HEK293 (cell line): ENCODE measurements around the gene TPP2.

Experiments
- CTCF ChIA-PET: fragments of 350-600 bp; formaldehyde crosslinking; extraction: SDS; loops from one replicate; lab custom pipeline; 2021; ENCODE audit warnings: antibody characterized with exemption; lab: Yijun Ruan, JAX
- POLR2A ChIA-PET: fragments of 300-600 bp; formaldehyde crosslinking; extraction: SDS; loops from one replicate; lab custom pipeline; 2020; ENCODE audit warnings: antibody characterized with exemption, inconsistent platforms; lab: Yijun Ruan, JAX
- H3K27ac ChIP-seq: fragments of 200-500 bp; sonication (Bioruptor generic); 2 replicates; pipeline ENCODE4 v1.5.1; 2014; ENCODE audit warnings: low read depth, low read length, control low read depth, inconsistent platforms; ENCODE audit errors: extremely low read depth
- H3K36me3 ChIP-seq, 2 experiments: fragments of 200-500 bp in 1 of 2; sonication (Bioruptor generic) in 1 of 2; 1 replicate in 1 of 2; 2 replicates in 1 of 2; pipeline ENCODE4 v1.5.1; 2014 to 2017; ENCODE audit warnings: inconsistent platforms in 2 of 2, low read length in 2 of 2; ENCODE audit not compliant: control insufficient read depth in 2 of 2, insufficient read depth in 1 of 2
- H3K4me1 ChIP-seq: fragments of 200-500 bp; sonication (Bioruptor generic); 2 replicates; pipeline ENCODE4 v1.5.1; 2014; ENCODE audit warnings: mild to moderate bottlenecking, low read length, inconsistent platforms; ENCODE audit not compliant: control insufficient read depth, insufficient read depth
- H3K4me3 ChIP-seq: 2 replicates; pipeline ENCODE4 v1.5.1; 2011; ENCODE audit warnings: low read depth, mild to moderate bottlenecking, control low read depth, low read length, moderate library complexity
- H3K9me3 ChIP-seq: fragments of 200-500 bp; sonication (Bioruptor generic); 2 replicates; pipeline ENCODE4 v1.5.1; 2014; ENCODE audit warnings: low read depth, low read length, inconsistent platforms; ENCODE audit not compliant: control insufficient read depth, insufficient read depth
- BCL6B ChIP-seq: fragments of 450-650 bp; formaldehyde crosslinking; IDR thresholded peaks from 2 replicates; pipeline ENCODE4 v1.5.1; 2017; ENCODE audit warnings: missing biosample characterization, missing genetic modification characterization
- KLF1 ChIP-seq: fragments of 450-650 bp; formaldehyde crosslinking; IDR thresholded peaks from 2 replicates; pipeline ENCODE4 v1.5.1; 2016; ENCODE audit warnings: missing biosample characterization, missing genetic modification characterization
- MZF1 ChIP-seq: fragments of 450-650 bp; formaldehyde crosslinking; IDR thresholded peaks from 2 replicates; pipeline ENCODE4 v1.5.1; 2017; ENCODE audit warnings: missing biosample characterization, missing genetic modification characterization, borderline replicate concordance
- OSR2 ChIP-seq: fragments of 450-650 bp; formaldehyde crosslinking; IDR thresholded peaks from 2 replicates; pipeline ENCODE4 v1.5.1; 2016; ENCODE audit warnings: missing biosample characterization, missing genetic modification characterization
- PBX3 ChIP-seq: sonication (generic); formaldehyde crosslinking; IDR thresholded peaks from 2 replicates; pipeline ENCODE4 v1.8.1; 2022; ENCODE audit warnings: mild to moderate bottlenecking, moderate library complexity, missing genetic modification reagents
- PRDM1 ChIP-seq: fragments of 450-650 bp; formaldehyde crosslinking; IDR thresholded peaks from 2 replicates; pipeline ENCODE4; 2016; ENCODE audit warnings: missing biosample characterization, missing genetic modification characterization
- SALL2 ChIP-seq: fragments of 450-650 bp; formaldehyde crosslinking; IDR thresholded peaks from 2 replicates; pipeline ENCODE4 v1.5.0; 2017; ENCODE audit warnings: missing biosample characterization, mild to moderate bottlenecking, missing genetic modification characterization, borderline replicate concordance
- SP3 ChIP-seq: fragments of 450-650 bp; formaldehyde crosslinking; IDR thresholded peaks from 2 replicates; pipeline ENCODE4 v1.5.1; 2016; ENCODE audit warnings: missing biosample characterization, missing genetic modification characterization
- ZBTB17 ChIP-seq: fragments of 450-650 bp; formaldehyde crosslinking; IDR thresholded peaks from 2 replicates; pipeline ENCODE4 v1.5.1; 2016; ENCODE audit warnings: missing biosample characterization, missing genetic modification characterization
- ZBTB20 ChIP-seq: fragments of 450-650 bp; formaldehyde crosslinking; IDR thresholded peaks from 2 replicates; pipeline ENCODE4 v1.5.1; 2016; ENCODE audit warnings: missing biosample characterization, missing genetic modification characterization
- ZBTB26 ChIP-seq: fragments of 450-650 bp; formaldehyde crosslinking; optimal IDR thresholded peaks from 2 replicates; pipeline ENCODE3; 2016; ENCODE audit warnings: missing biosample characterization, mild to moderate bottlenecking, missing genetic modification characterization
- ZFP3 ChIP-seq: fragments of 450-650 bp; formaldehyde crosslinking; IDR thresholded peaks from 2 replicates; pipeline ENCODE4 v1.5.1; 2016; ENCODE audit warnings: low read depth, missing biosample characterization, missing genetic modification characterization
- ZNF132 ChIP-seq: fragments of 450-650 bp; formaldehyde crosslinking; IDR thresholded peaks from 2 replicates; pipeline ENCODE4 v1.5.1; 2017; ENCODE audit warnings: missing biosample characterization, missing genetic modification characterization, borderline replicate concordance
- ZNF169 ChIP-seq: fragments of 450-650 bp; formaldehyde crosslinking; IDR thresholded peaks from 2 replicates; pipeline ENCODE4 v1.5.1; 2016; ENCODE audit warnings: missing biosample characterization, missing genetic modification characterization
- ZNF202 ChIP-seq: fragments of 450-650 bp; formaldehyde crosslinking; IDR thresholded peaks from 2 replicates; pipeline ENCODE4 v1.5.1; 2016; ENCODE audit warnings: missing biosample characterization, missing genetic modification characterization, borderline replicate concordance
- ZNF404 ChIP-seq: fragments of 450-650 bp; formaldehyde crosslinking; IDR thresholded peaks from 2 replicates; pipeline ENCODE4 v1.5.1; 2017; ENCODE audit warnings: missing biosample characterization, missing genetic modification characterization
- ZNF530 ChIP-seq: fragments of 450-650 bp; formaldehyde crosslinking; IDR thresholded peaks from 2 replicates; pipeline ENCODE4 v1.5.1; 2016; ENCODE audit warnings: low read depth, missing biosample characterization, missing genetic modification characterization
- ZNF658 ChIP-seq: fragments of 450-650 bp; formaldehyde crosslinking; IDR thresholded peaks from 2 replicates; pipeline ENCODE4; 2016; ENCODE audit warnings: missing biosample characterization, missing genetic modification characterization
- ZNF768 ChIP-seq: fragments of 450-650 bp; formaldehyde crosslinking; IDR thresholded peaks from 2 replicates; pipeline ENCODE4 v1.5.1; 2018; ENCODE audit warnings: missing biosample characterization, mild to moderate bottlenecking, missing genetic modification characterization
- ZXDB ChIP-seq: fragments of 450-650 bp; formaldehyde crosslinking; IDR thresholded peaks from 2 replicates; pipeline ENCODE4 v1.5.1; 2016; ENCODE audit warnings: missing biosample characterization, missing genetic modification characterization
- TF ChIP-seq, protein P1 (sequence below): fragments of 450-650 bp; formaldehyde crosslinking; IDR thresholded peaks from 2 replicates; pipeline ENCODE4 v1.5.1; 2017; ENCODE audit warnings: missing biosample characterization, missing genetic modification characterization

TPP2 gene

DNA sequence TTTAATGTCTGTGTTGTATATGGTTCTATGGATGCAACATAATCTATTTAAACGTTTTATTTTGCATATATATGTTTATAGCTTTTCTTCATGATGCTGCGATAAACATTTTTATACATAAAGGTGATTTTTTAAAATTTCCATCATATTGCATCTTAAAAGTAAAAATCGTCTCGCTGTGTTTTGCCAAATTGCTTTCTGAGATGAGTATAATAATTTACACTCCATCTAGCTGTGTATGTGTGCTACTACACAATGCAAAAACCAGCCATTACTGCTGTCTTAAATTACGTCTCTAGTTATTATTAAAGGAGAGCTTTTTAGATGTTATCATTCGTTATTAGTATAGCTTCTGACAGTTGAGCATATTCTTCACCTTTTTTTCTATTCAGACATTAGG, 60.8 kb downstream of the TPP2 start:
- H3K4me3 ChIP-seq = no peak overlapping the region
- CTCF ChIA-PET = interaction anchor here (0.6 to 1.0 kb wide), 2 partner anchors 61 to 113 kb away, joined by 3 read pairs; no protein-coding TSS in a partner anchor
- TF ChIP-seq ZBTB20 (tag by site-specific recombination) = no peak
- no peak for TF ChIP-seq OSR2 (tag by site-specific recombination)
- TF ChIP-seq, all 188 proteins: peak for 0
- peaks cover 12 to 47% of the 10 kb centered on the region in 2 experiments for H3K36me3 ChIP-seq
- H3K4me1 ChIP-seq = no peaks in the 10 kb centered on the region
- H3K27ac ChIP-seq = no peak overlapping the region
- POLR2A ChIA-PET = no interaction called here
- H3K9me3 ChIP-seq = no peaks in the 10 kb centered on the region

DNA sequence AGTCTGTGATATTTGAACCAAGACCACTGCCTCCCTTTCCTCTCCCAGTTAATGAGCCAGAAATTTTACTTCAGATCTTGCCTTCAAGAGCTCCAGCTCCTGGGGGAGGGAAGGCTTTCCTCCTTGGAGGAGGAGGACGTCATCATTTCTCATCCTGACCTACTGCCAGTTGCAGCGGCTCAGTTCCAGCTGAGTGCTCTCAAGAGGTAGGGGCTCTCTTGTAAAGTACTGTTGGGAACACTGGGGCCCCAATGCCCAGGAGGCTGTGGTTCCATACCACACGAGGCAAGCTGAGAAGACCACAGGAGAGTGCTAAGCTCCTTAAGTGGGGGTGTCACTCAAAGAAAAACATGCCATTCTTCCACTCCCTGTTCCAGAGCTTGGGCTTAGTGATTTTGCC, 61.9 kb downstream of the TPP2 start:
- Histone ChIP-seq H3K27ac (no peak overlapping the region), H3K9me3 (no peaks in the 10 kb centered on the region), H3K36me3 (peaks cover 12 to 47% of the 10 kb centered on the region in 2 experiments), H3K4me3 (no peak overlapping the region), H3K4me1 (no peaks in the 10 kb centered on the region)
- TF ChIP-seq PBX3 (CRISPR knock-in tag) = no peak
- TF ChIP-seq SP3 (tag by site-specific recombination) = no peak
- TF ChIP-seq ZNF530 (tag by site-specific recombination) = no peak
- no peak for TF ChIP-seq KLF1 (tag by site-specific recombination)
- TF ChIP-seq PRDM1 (tag by site-specific recombination) = no peak
- TF ChIP-seq ZNF658 (tag by site-specific recombination) = no peak
- no peak for TF ChIP-seq ZNF169 (tag by site-specific recombination)
- TF ChIP-seq ZNF132 (tag by site-specific recombination) = no peak
- no peak for TF ChIP-seq ZBTB26 (tag by site-specific recombination)
- no peak for TF ChIP-seq MZF1 (tag by site-specific recombination)
- no peak for TF ChIP-seq ZXDB (tag by site-specific recombination)
- no peak for TF ChIP-seq ZNF202 (tag by site-specific recombination)
- TF ChIP-seq BCL6B (tag by site-specific recombination) = no peak
- no peak for TF ChIP-seq SALL2 (tag by site-specific recombination)
- TF ChIP-seq ZNF768 (tag by site-specific recombination) = no peak
- no peak for TF ChIP-seq ZFP3
- TF ChIP-seq ZNF404 (tag by site-specific recombination) = no peak
- TF ChIP-seq, protein P1, sequence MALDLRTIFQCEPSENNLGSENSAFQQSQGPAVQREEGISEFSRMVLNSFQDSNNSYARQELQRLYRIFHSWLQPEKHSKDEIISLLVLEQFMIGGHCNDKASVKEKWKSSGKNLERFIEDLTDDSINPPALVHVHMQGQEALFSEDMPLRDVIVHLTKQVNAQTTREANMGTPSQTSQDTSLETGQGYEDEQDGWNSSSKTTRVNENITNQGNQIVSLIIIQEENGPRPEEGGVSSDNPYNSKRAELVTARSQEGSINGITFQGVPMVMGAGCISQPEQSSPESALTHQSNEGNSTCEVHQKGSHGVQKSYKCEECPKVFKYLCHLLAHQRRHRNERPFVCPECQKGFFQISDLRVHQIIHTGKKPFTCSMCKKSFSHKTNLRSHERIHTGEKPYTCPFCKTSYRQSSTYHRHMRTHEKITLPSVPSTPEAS (tag by site-specific recombination) = no peak
- TF ChIP-seq ZBTB17 (tag by site-specific recombination) = no peak
- POLR2A ChIA-PET = no interaction called here
- CTCF ChIA-PET = interaction anchor here (0.7 kb wide), 1 partner anchor 9 kb away, joined by 7 read pairs; no protein-coding TSS in a partner anchor
